HepG2 (cell line): ENCODE results near the gene TERB2. TPM values are rescaled to one million over a fixed set of nuclear protein-coding genes. Genes with fewer than 3 reads are reported as not detected.

Source experiments
- DR1 ChIP-seq: sonication (generic); formaldehyde crosslinking; IDR thresholded peaks from 2 replicates; pipeline ENCODE4 v1.8.0; 2021; ENCODE audit warnings: mild to moderate bottlenecking, missing genetic modification reagents, inconsistent platforms
- GLI4 ChIP-seq: sonication (generic); formaldehyde crosslinking; IDR thresholded peaks from 2 replicates; pipeline ENCODE4 v1.5.1; 2020; ENCODE audit warnings: missing genetic modification reagents, mild to moderate bottlenecking, moderate library complexity, borderline replicate concordance
- HES4 ChIP-seq: sonication (generic); formaldehyde crosslinking; IDR thresholded peaks from 2 replicates; pipeline ENCODE4 v1.9.0; 2021; ENCODE audit warnings: mild to moderate bottlenecking, missing genetic modification reagents, borderline replicate concordance
- KDM5A ChIP-seq: fragments of 200-600 bp; sonication (generic); IDR thresholded peaks from 2 replicates; pipeline ENCODE4 v1.7.0; 2018; ENCODE audit warnings: antibody characterized with exemption, mild to moderate bottlenecking, low read length, borderline replicate concordance
- KDM5B ChIP-seq: sonication (generic); formaldehyde crosslinking; IDR thresholded peaks from 2 replicates; pipeline ENCODE4 v1.4.0; 2020; ENCODE audit warnings: missing genetic modification reagents, mild to moderate bottlenecking, borderline replicate concordance
- MTF1 ChIP-seq: sonication (generic); formaldehyde crosslinking; IDR thresholded peaks from 2 replicates; pipeline ENCODE4 v1.5.0; 2020; ENCODE audit warnings: missing genetic modification reagents
- NRL ChIP-seq: sonication (generic); formaldehyde crosslinking; IDR thresholded peaks from 2 replicates; pipeline ENCODE4 v1.5.0; 2020; ENCODE audit warnings: missing genetic modification reagents, mild to moderate bottlenecking, moderate library complexity, borderline replicate concordance
- PAWR ChIP-seq: sonication (generic); formaldehyde crosslinking; IDR thresholded peaks from 2 replicates; pipeline ENCODE4 v1.4.0; 2020; ENCODE audit warnings: missing genetic modification reagents, mild to moderate bottlenecking, borderline replicate concordance
- PHF21A ChIP-seq: sonication (generic); formaldehyde crosslinking; IDR thresholded peaks from 2 replicates; pipeline ENCODE4 v1.5.0; 2020; ENCODE audit warnings: mild to moderate bottlenecking, missing genetic modification reagents
- RBFOX2 ChIP-seq: fragments of 200-400 bp; formaldehyde crosslinking; IDR thresholded peaks from 2 replicates; pipeline ENCODE4 v1.6.1; 2017; ENCODE audit warnings: low read depth, mild to moderate bottlenecking, low read length
- RORA ChIP-seq: sonication (generic); formaldehyde crosslinking; IDR thresholded peaks from 2 replicates; pipeline ENCODE4 v1.5.0; 2020; ENCODE audit warnings: mild to moderate bottlenecking, missing genetic modification reagents, moderate library complexity
- SATB2 ChIP-seq: sonication (generic); formaldehyde crosslinking; IDR thresholded peaks from 2 replicates; pipeline ENCODE4 v1.5.0; 2020; ENCODE audit warnings: missing genetic modification reagents
- SIN3B ChIP-seq: fragments of 150-350 bp; IDR thresholded peaks from 2 replicates; pipeline ENCODE4 v1.6.1; 2014; ENCODE audit warnings: low read length
- TAF15 ChIP-seq: fragments of 200-400 bp; formaldehyde crosslinking; IDR thresholded peaks from one replicate; pipeline ENCODE4 v1.6.1; 2018; ENCODE audit warnings: mild to moderate bottlenecking, low read depth, low read length; ENCODE audit not compliant: poor library complexity, severe bottlenecking
- TEAD3 ChIP-seq: optimal IDR thresholded peaks from 2 replicates; pipeline ENCODE3; 2016; ENCODE audit warnings: borderline replicate concordance
- TOPORS ChIP-seq: sonication (generic); formaldehyde crosslinking; IDR thresholded peaks from 2 replicates; pipeline ENCODE4 v1.8.0; 2023; ENCODE audit warnings: mild to moderate bottlenecking, missing genetic modification reagents
- ZBTB43 ChIP-seq: sonication (generic); formaldehyde crosslinking; conservative IDR thresholded peaks from 2 replicates; pipeline ENCODE4 v1.4.0; 2020; ENCODE audit warnings: missing genetic modification reagents
- ZFP1 ChIP-seq: IDR thresholded peaks from 2 replicates; pipeline ENCODE4 v1.6.1; 2016
- ZNF10 ChIP-seq: sonication (generic); formaldehyde crosslinking; IDR thresholded peaks from 2 replicates; pipeline ENCODE4 v1.4.0; 2020; ENCODE audit warnings: mild to moderate bottlenecking, low read depth, missing genetic modification reagents, borderline replicate concordance
- ZNF101 ChIP-seq: sonication (generic); formaldehyde crosslinking; IDR thresholded peaks from 2 replicates; pipeline ENCODE4 v1.4.0; 2020; ENCODE audit warnings: mild to moderate bottlenecking, low read depth, missing genetic modification reagents, borderline replicate concordance
- ZNF180 ChIP-seq: sonication (generic); formaldehyde crosslinking; IDR thresholded peaks from 2 replicates; pipeline ENCODE4 v1.4.0; 2020; ENCODE audit warnings: low read depth, missing genetic modification reagents, borderline replicate concordance
- ZNF260 ChIP-seq: sonication (generic); formaldehyde crosslinking; IDR thresholded peaks from 2 replicates; pipeline ENCODE4 v1.4.0; 2020; ENCODE audit warnings: missing genetic modification reagents, low read depth, mild to moderate bottlenecking, borderline replicate concordance
- ZNF280D ChIP-seq: sonication (generic); formaldehyde crosslinking; IDR thresholded peaks from 2 replicates; pipeline ENCODE4 v1.5.1; 2020; ENCODE audit warnings: mild to moderate bottlenecking, missing genetic modification reagents
- ZNF30 ChIP-seq: sonication (generic); formaldehyde crosslinking; IDR thresholded peaks from 2 replicates; pipeline ENCODE4 v1.5.0; 2020; ENCODE audit warnings: mild to moderate bottlenecking, missing genetic modification reagents
- ZNF746 ChIP-seq: sonication (generic); formaldehyde crosslinking; IDR thresholded peaks from 2 replicates; pipeline ENCODE4 v1.8.0; 2022; ENCODE audit warnings: mild to moderate bottlenecking, missing genetic modification reagents
- ZNF749 ChIP-seq: sonication (generic); formaldehyde crosslinking; IDR thresholded peaks from 2 replicates; pipeline ENCODE4 v1.8.0; 2022; ENCODE audit warnings: mild to moderate bottlenecking, missing genetic modification reagents, moderate library complexity, borderline replicate concordance
- ZNF841 ChIP-seq: sonication (generic); formaldehyde crosslinking; IDR thresholded peaks from 2 replicates; pipeline ENCODE4 v1.8.1; 2023; ENCODE audit warnings: missing genetic modification reagents, borderline replicate concordance
- polyA plus RNA-seq, 8 experiments: library from polyadenylated mRNA; depleted of rRNA in 3 of 8; stranded (reverse) in 7 of 8; unstranded in 1 of 8; fragments of >200 nt; fragmentation: Illumina TruSeq in 4 of 8; extraction: Trizol in 4 of 8; gene quantifications; 2 replicates each; pipeline versions ENCODE4 v1.2.1 to v1.2.3, GENCODE V29; 2011 to 2016; ENCODE audit warnings: low read depth in 4 of 8, missing spikeins in 1 of 8, mixed read lengths in 1 of 8; ENCODE audit not compliant: insufficient read depth in 1 of 8
- total RNA-seq, 5 experiments: library from RNA; depleted of rRNA; stranded (reverse); fragments of >200 nt; fragmentation: Illumina TruSeq; extraction: Trizol; gene quantifications; 2 replicates each; pipeline ENCODE4 v1.2.3, GENCODE V29; 2016; ENCODE audit warnings: low read depth in 1 of 5

Gene TERB2
- total and polyA plus RNA-seq, 2 of the 13 experiments (the other 11 are each of a cell fraction or from before 2014, with no cell fraction given) = not detected

GRCh38 chr15:45022871-45023658 is 66.6 kb downstream of the TERB2 start, which contains the start of gene SORD (continued):
- TF ChIP-seq HES4 (CRISPR knock-in tag) (no peak; the same call in 1 of the 2 replicates), PAWR (CRISPR knock-in tag) (no peak), KDM5A (no peak), ZNF10 (CRISPR knock-in tag) (no peak), ZNF260 (CRISPR knock-in tag) (no peak), TAF15 (no peak), ZBTB43 (CRISPR knock-in tag) (no peak), GLI4 (CRISPR knock-in tag) (peak; percentile 32; the same call in 1 of the 2 replicates), ZNF749 (no peak), TOPORS (CRISPR knock-in tag) (no peak), RBFOX2 (peak; percentile 96), DR1 (CRISPR knock-in tag) (peak; percentile 60), RORA (CRISPR knock-in tag) (no peak), ZNF180 (CRISPR knock-in tag) (no peak), ZNF30 (CRISPR knock-in tag) (no peak), KDM5B (CRISPR knock-in tag) (no peak; the same call in 1 of the 2 replicates), ZNF280D (CRISPR knock-in tag) (no peak), PHF21A (CRISPR knock-in tag) (peak; percentile 46; the same call in 1 of the 2 replicates), ZNF101 (no peak), TEAD3 (CRISPR knock-in tag) (peak; percentile 49), MTF1 (CRISPR knock-in tag) (0 out of 2 replicates have a peak, but pooled peaks have one; percentile 24), ZNF746 (CRISPR knock-in tag) (no peak), SATB2 (no peak), ZFP1 (CRISPR knock-in tag) (no peak), SIN3B (no peak), NRL (CRISPR knock-in tag) (peak; percentile 88), ZNF841 (CRISPR knock-in tag) (no peak)
